Pancreas (tissue), 10 donors: Measurements from ENCODE around the gene GAMT. TPM values are rescaled to one million over a fixed set of nuclear protein-coding genes. Genes with fewer than 3 reads are reported as not detected.
A peak's percentile ranks its signal among the peaks of the same experiment; 100 is the strongest.

Experiments
- ATAC-seq, 4 donors: fragments of 200-7000 bp; cut with Tn5 transposase; one replicate each; pipeline versions ENCODE4 v1.8.0 to v1.9.1; 2020; ENCODE audit warnings: mild to moderate bottlenecking in 4 of 4, moderate library complexity in 4 of 4
- DNase-seq, 6 donors: peaks; one replicate each; pipeline ENCODE4 v3.0.0-alpha.2; 2020
- FAIRE-seq: peaks from 2 replicates; lab custom pipeline; 2012; peaks lifted over from hg19 to GRCh38; lab: Jason Lieb, UNC
- H3K27ac ChIP-seq, 4 donors: fragments of 200-600 bp; sonication (generic); 1 replicate in 3 of 4; 2 replicates in 1 of 4; pipeline versions ENCODE4 v1.5.0 to v1.8.0; 2020
- H3K27me3 ChIP-seq, 4 donors: fragments of 200-600 bp; one replicate each; pipeline ENCODE4 v1.8.0; 2021
- H3K36me3 ChIP-seq, 3 donors: fragments of 200-600 bp; sonication (generic) in 1 of 3; one replicate each; pipeline versions ENCODE4 v1.5.0 to v1.8.0; 2020 to 2021
- H3K4me1 ChIP-seq, 3 donors: fragments of 200-600 bp; one replicate each; pipeline ENCODE4 v1.8.0; 2021
- H3K4me3 ChIP-seq, 4 donors: fragments of 200-600 bp; sonication (generic) in 2 of 4; one replicate each; pipeline versions ENCODE4 v1.5.0 to v1.8.0; 2020 to 2021
- H3K9me3 ChIP-seq, 4 donors: fragments of 200-600 bp; one replicate each; pipeline ENCODE4 v1.8.0; 2021
- CTCF ChIP-seq, 4 donors: fragments of 200-600 bp; sonication (generic) in 3 of 4; IDR thresholded peaks; one replicate each; pipeline versions ENCODE4 v1.5.0 to v1.8.0; 2021; ENCODE audit warnings: antibody characterized with exemption in 4 of 4
- WGBS, 2 donors: extraction: QIAGEN DNeasy Blood & Tissue Kit; methylation state at CpG; one replicate each; pipeline ENCODE4 v1.1.7; 2013; 5-methylcytosine and 5-hydroxymethylcytosine counted together
- intact Hi-C, 3 donors: fragments of 100-400 bp; cut with DNase I; formaldehyde crosslinking; loops; one replicate each; pipeline versions ENCODE4 v1.11.1 to v1.14.2; 2022
- polyA plus RNA-seq, 2 donors: library from polyadenylated mRNA; stranded (reverse); fragments of 200-250 nt; gene quantifications; one replicate each; pipeline ENCODE4 v1.2.3, GENCODE V29; 2013
- total RNA-seq, 6 donors: library from RNA; stranded (reverse); fragmentation: NEBNext Ultra II Directional in 4 of 6; extraction: Animal tissue kit (Norgen Biotek cat#: 25700) in 4 of 6; gene quantifications; one replicate each; pipeline versions ENCODE4 v1.2.1 to v1.2.4, GENCODE V29; 2021 to 2023
- donor health status: healthy with polysubstance abuse.
- donor health status: DM: no; HTN: no; CAD: no; lungs with moderate emphysema.
- donor health status: DM: no; HTN: no; CAD: no.
- donor health status: control.
- donor health status: control.
- donor health status: Bipolar disorder and iron deficiency.
- donor health status: DM: yes; HTN: yes; CAD: no.
- donor health status: DM: no; HTN: no; CAD: no.
- donor health status: DM: no; HTN: no; CAD: no.
- donor health status: DM: yes; HTN: yes; CAD: no.

The GAMT gene
- total and polyA plus RNA-seq, 8 donors: 46.2 to 200 (median 66.0) TPM

- no peak for TF ChIP-seq CTCF (IDR thresholded peaks at IDR 0.05)
- no peak overlapping the region for H3K4me3 ChIP-seq
- no peaks in the 10 kb centered on the region for H3K9me3 ChIP-seq
- intact Hi-C loops: no loop called here
- H3K36me3 ChIP-seq: no peaks in the 10 kb centered on the region
- DNase-seq (no peak), ATAC-seq (no peak), FAIRE-seq (no peak)
- H3K27ac ChIP-seq: peak overlapping the region in 1 of 4 donors; percentile 85
- H3K4me1 ChIP-seq: peaks cover 6 to 19% (median 19%) of the 10 kb centered on the region in 3 donors
- no peaks in the 10 kb centered on the region for H3K27me3 ChIP-seq
- WGBS, 2 donors: 11 to 13% methylated on average over 9 of the region's 9 CpGs
Observed at GRCh38 chr19:1383017-1383311, 18.4 kb downstream of the GAMT start.

- no peak for ATAC-seq
- no peak for DNase-seq
- H3K9me3 ChIP-seq: no peaks in the 10 kb centered on the region
- TF ChIP-seq CTCF (IDR thresholded peaks at IDR 0.05): no peak
- H3K4me3 ChIP-seq: no peak overlapping the region
- intact Hi-C loops: no loop called here
- no peak overlapping the region for H3K27ac ChIP-seq
- no peak for FAIRE-seq
- no peaks in the 10 kb centered on the region for H3K27me3 ChIP-seq
- peaks cover 0 to 1% (median 0%) of the 10 kb centered on the region in 3 donors for H3K36me3 ChIP-seq
- 73 to 86% methylated on average over 3 of the region's 3 CpGs for WGBS, 2 donors
- H3K4me1 ChIP-seq: peaks cover 6 to 19% (median 19%) of the 10 kb centered on the region in 3 donors
Observed at GRCh38 chr19:1382250-1382649, 19.1 kb downstream of the GAMT start.

- no peak overlapping the region for H3K4me3 ChIP-seq
- no peaks in the 10 kb centered on the region for H3K27me3 ChIP-seq
- intact Hi-C loops: no loop called here
- ATAC-seq (no peak), DNase-seq (peak in 1 of 6 donors; percentile 15), FAIRE-seq (no peak)
- peaks cover 0 to 5% (median 0%) of the 10 kb centered on the region in 3 donors for H3K36me3 ChIP-seq
- peaks cover 3 to 6% (median 6%) of the 10 kb centered on the region in 3 donors for H3K4me1 ChIP-seq
- H3K27ac ChIP-seq: no peak overlapping the region
- no peaks in the 10 kb centered on the region for H3K9me3 ChIP-seq
- TF ChIP-seq CTCF (IDR thresholded peaks at IDR 0.05): no peak
- 48 to 50% methylated on average over 12 of the region's 12 CpGs for WGBS, 2 donors
Observed at GRCh38 chr19:1379961-1380489, 21.3 kb downstream of the GAMT start.

GRCh38 chr19:1379126-1379905 lies 22.0 kb downstream of the GAMT start:
- ATAC-seq: no peak
- Histone ChIP-seq H3K4me1 (no peaks in the 10 kb centered on the region), H3K27ac (no peak overlapping the region), H3K27me3 (no peaks in the 10 kb centered on the region), H3K36me3 (peaks cover 0 to 7% (median 0%) of the 10 kb centered on the region in 3 donors), H3K4me3 (no peak overlapping the region), H3K9me3 (no peaks in the 10 kb centered on the region)
- no peak for TF ChIP-seq CTCF (IDR thresholded peaks at IDR 0.05)
- WGBS, 2 donors: 78 to 87% methylated on average over 27 of the region's 27 CpGs
- intact Hi-C loops: no loop called here
- FAIRE-seq: no peak
- peak in 2 of 6 donors; percentile 34 to 77 for DNase-seq
